Ishikawa (cell line): ENCODE measurements around the gene CDKN1A.

Source experiments
- CEBPB ChIP-seq: IDR thresholded peaks from 2 replicates; pipeline ENCODE4 v1.6.1; 2012
- CREB1 ChIP-seq: IDR thresholded peaks from 2 replicates; pipeline ENCODE4 v1.6.1; 2012; ENCODE audit warnings: low read depth
- EGR1 ChIP-seq: IDR thresholded peaks from 2 replicates; pipeline ENCODE4 v1.6.1; 2012
- EP300 ChIP-seq: IDR thresholded peaks from 2 replicates; pipeline ENCODE4 v1.6.1; 2012; ENCODE audit warnings: borderline replicate concordance
- FOXM1 ChIP-seq: IDR thresholded peaks from 2 replicates; pipeline ENCODE4 v1.6.1; 2012; ENCODE audit warnings: low read depth, borderline replicate concordance
- MAX ChIP-seq: IDR thresholded peaks from 2 replicates; pipeline ENCODE4 v1.6.1; 2012
- NFIC ChIP-seq: IDR thresholded peaks from 2 replicates; pipeline ENCODE4 v1.6.1; 2012
- RAD21 ChIP-seq: IDR thresholded peaks from 2 replicates; pipeline ENCODE4 v1.6.1; 2012; ENCODE audit warnings: low read depth
- REST ChIP-seq: IDR thresholded peaks from 2 replicates; pipeline ENCODE4 v1.6.1; 2012; ENCODE audit warnings: low read depth, mild to moderate bottlenecking
- TAF1 ChIP-seq: IDR thresholded peaks from 2 replicates; pipeline ENCODE4 v1.6.1; 2012; ENCODE audit warnings: low read depth, mild to moderate bottlenecking
- TCF12 ChIP-seq: IDR thresholded peaks from 2 replicates; pipeline ENCODE4 v1.6.1; 2012; ENCODE audit warnings: low read depth
- TEAD4 ChIP-seq: IDR thresholded peaks from 2 replicates; pipeline ENCODE4 v1.6.1; 2012
- YY1 ChIP-seq: IDR thresholded peaks from 2 replicates; pipeline ENCODE4 v1.6.1; 2012; ENCODE audit warnings: low read depth
- TF ChIP-seq, protein P1 (sequence below): IDR thresholded peaks from 2 replicates; pipeline ENCODE4 v1.6.1; 2012

GRCh38 chr6:36735110-36736071 lies 56.9 kb downstream of the CDKN1A start:
- no peak for TF ChIP-seq EP300
- no peak for TF ChIP-seq CEBPB
- no peak for TF ChIP-seq YY1
- no peak for TF ChIP-seq MAX
- TF ChIP-seq RAD21, result no peak
- TF ChIP-seq, protein P1, sequence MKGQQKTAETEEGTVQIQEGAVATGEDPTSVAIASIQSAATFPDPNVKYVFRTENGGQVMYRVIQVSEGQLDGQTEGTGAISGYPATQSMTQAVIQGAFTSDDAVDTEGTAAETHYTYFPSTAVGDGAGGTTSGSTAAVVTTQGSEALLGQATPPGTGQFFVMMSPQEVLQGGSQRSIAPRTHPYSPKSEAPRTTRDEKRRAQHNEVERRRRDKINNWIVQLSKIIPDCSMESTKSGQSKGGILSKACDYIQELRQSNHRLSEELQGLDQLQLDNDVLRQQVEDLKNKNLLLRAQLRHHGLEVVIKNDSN, result no peak
- no peak for TF ChIP-seq REST
- no peak for TF ChIP-seq TAF1
- TF ChIP-seq FOXM1, result no peak
- no peak for TF ChIP-seq NFIC
- no peak for TF ChIP-seq CREB1
- TF ChIP-seq TEAD4, result no peak
- TF ChIP-seq EGR1, result no peak
- TF ChIP-seq TCF12, result no peak
